Omental fat pad (tissue), 4 donors: Measurements from ENCODE around the gene SLC24A3. TPM values are rescaled to one million over a fixed set of nuclear protein-coding genes. Genes with fewer than 3 reads are reported as not detected.

Experiments used
- ATAC-seq: fragments of 150-250 bp; one replicate; pipeline ENCODE4 v1.9.1; 2016; ENCODE audit warnings: mild to moderate bottlenecking, moderate library complexity; ENCODE audit not compliant: low FRiP score
- DNase-seq: peaks from one replicate; pipeline ENCODE4 v3.0.0-alpha.2; 2019; ENCODE audit warnings: low spot score
- total RNA-seq, 4 donors: library from RNA; depleted of rRNA; stranded (reverse); fragments of >200 nt; gene quantifications; one replicate each; pipeline ENCODE4 v1.1.0, GENCODE V29; 2016
- TF ChIP-seq, protein P1 (sequence below), 3 donors: fragments of 450-650 bp; IDR thresholded peaks; one replicate each; pipeline ENCODE4 v1.5.1; 2016 to 2017; ENCODE audit warnings: antibody characterized with exemption in 3 of 3, mild to moderate bottlenecking in 3 of 3, moderate library complexity in 2 of 3

SLC24A3 gene
- total RNA-seq, 4 donors from 2014 or later: 6.3 to 14.0 (median 9.2) TPM

- TF ChIP-seq, protein P1, sequence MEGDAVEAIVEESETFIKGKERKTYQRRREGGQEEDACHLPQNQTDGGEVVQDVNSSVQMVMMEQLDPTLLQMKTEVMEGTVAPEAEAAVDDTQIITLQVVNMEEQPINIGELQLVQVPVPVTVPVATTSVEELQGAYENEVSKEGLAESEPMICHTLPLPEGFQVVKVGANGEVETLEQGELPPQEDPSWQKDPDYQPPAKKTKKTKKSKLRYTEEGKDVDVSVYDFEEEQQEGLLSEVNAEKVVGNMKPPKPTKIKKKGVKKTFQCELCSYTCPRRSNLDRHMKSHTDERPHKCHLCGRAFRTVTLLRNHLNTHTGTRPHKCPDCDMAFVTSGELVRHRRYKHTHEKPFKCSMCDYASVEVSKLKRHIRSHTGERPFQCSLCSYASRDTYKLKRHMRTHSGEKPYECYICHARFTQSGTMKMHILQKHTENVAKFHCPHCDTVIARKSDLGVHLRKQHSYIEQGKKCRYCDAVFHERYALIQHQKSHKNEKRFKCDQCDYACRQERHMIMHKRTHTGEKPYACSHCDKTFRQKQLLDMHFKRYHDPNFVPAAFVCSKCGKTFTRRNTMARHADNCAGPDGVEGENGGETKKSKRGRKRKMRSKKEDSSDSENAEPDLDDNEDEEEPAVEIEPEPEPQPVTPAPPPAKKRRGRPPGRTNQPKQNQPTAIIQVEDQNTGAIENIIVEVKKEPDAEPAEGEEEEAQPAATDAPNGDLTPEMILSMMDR (IDR thresholded peaks at IDR 0.05): no peak
- DNase-seq (no peak), ATAC-seq (no peak)
These were observed 381.3 kb downstream of the SLC24A3 start for GRCh38 chr20:19593762-19594161.

- TF ChIP-seq, protein P1 (IDR thresholded peaks at IDR 0.05): no peak
- DNase-seq (no peak), ATAC-seq (no peak)
These were observed 382.5 kb downstream of the SLC24A3 start for GRCh38 chr20:19594896-19595295.

DNA sequence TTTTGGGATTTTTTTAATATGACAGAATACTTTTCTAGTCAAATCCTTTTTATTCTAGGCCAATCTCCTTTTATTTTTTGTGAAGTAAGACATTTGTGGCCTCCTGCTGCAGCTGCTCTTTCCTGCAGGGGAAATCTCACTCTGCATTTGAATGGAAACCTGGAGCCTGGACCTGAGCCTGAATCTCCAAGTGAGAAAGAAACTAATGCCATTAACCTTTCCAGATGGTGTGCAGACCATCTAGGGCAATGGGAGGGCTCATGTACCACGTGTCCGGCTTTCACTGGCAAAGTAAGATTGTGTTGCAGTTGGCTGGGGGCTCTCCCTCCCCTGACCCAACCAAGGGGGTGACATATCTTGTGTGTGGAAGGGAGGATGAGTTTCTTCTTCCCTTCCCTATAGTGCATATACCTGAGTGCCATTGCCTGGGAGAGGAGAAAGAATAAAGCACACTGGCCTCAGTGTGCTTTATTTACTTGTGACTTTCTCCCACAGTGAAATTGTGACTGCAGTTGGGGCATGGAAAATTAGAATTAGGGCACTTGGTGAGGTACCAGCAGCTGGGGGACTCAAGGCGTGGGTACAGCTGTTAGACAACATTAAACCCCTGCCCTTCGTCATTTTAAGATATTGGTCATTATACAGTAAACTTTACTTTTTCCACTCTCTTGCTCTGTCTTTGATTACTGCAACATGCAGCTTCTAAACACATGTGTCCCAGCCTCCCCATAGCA, 385.8 kb downstream of the SLC24A3 start:
- ATAC-seq (no peak), DNase-seq (no peak)
- TF ChIP-seq, protein P1 (IDR thresholded peaks at IDR 0.05): no peak

- DNase-seq (no peak), ATAC-seq (no peak)
- TF ChIP-seq, protein P1 (IDR thresholded peaks at IDR 0.05): no peak
These were observed 386.8 kb downstream of the SLC24A3 start for GRCh38 chr20:19599200-19599599.

DNA sequence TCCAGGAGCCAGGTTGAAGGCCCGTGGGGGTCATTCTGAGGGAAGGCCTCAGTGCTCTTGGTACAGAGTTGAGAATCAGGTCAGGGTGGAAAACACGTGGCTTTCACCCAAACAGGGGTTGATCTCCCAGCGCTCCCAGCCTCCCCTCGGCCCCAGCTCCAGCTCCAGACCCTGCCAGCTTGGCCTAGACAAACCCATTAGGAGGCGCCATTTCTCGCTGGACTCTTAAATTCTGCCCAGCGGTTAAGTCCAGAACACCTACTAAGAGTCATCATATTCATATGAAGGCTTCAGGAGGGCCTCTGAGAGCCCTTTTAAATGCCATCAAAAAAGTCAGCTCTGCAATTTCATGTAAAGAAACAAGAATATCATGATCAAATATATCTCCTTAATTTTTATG, 387.6 kb downstream of the SLC24A3 start:
- TF ChIP-seq, protein P1 (IDR thresholded peaks at IDR 0.05): no peak
- ATAC-seq (no peak), DNase-seq (no peak)

GRCh38 chr20:19601126-19601810, 388.8 kb downstream of the SLC24A3 start:
- ATAC-seq: no peak
- no peak for DNase-seq
- TF ChIP-seq, protein P1 (IDR thresholded peaks at IDR 0.05): no peak
